Right lobe of liver (tissue), 4 donors: ENCODE measurements around the gene DYNC1I1.

Source experiments
- CTCF ChIP-seq, 4 donors: fragments of 200-600 bp in 3 of 4; fragments of 450-650 bp in 1 of 4; IDR thresholded peaks; one replicate each; pipeline versions ENCODE4 v1.5.1 to v1.8.0; 2016 to 2022; ENCODE audit warnings: antibody characterized with exemption in 4 of 4, mild to moderate bottlenecking in 2 of 4
- POLR2A ChIP-seq: fragments of 450-650 bp; IDR thresholded peaks from one replicate; pipeline ENCODE4 v1.6.1; 2017; ENCODE audit warnings: antibody characterized with exemption, mild to moderate bottlenecking
- donor health status: DM: no; HTN: no; CAD: no.
- donor health status: DM: no; HTN: no; CAD: no.
- donor health status: DM: no; HTN: yes; CAD: no.

GRCh38 chr7:95960706-95961244 lies 188.4 kb downstream of the DYNC1I1 start:
- TF ChIP-seq CTCF (IDR thresholded peaks at IDR 0.05) (no peak), POLR2A (no peak)
